ENCODE measurements around the gene SLC27A6.

DNA sequence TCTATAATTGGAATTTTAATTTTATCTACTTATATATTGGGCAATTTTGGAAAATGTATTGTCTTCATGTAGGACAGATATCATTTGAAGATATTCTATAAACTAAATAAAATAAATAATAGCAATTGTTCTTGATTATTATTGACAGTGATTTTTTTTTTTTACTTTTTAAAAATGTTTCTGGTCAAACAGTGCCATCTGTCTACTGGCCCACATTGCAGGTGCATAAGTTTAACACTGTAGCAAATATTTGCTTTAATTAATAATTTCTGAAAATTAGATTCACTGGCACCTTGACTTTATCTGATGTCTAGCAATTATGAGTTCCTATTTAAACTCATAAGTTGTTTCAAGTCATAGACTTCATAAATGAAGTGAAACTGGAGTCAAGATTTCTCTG lies 88.2 kb downstream of the SLC27A6 start:
- TF ChIP-seq, protein P1, sequence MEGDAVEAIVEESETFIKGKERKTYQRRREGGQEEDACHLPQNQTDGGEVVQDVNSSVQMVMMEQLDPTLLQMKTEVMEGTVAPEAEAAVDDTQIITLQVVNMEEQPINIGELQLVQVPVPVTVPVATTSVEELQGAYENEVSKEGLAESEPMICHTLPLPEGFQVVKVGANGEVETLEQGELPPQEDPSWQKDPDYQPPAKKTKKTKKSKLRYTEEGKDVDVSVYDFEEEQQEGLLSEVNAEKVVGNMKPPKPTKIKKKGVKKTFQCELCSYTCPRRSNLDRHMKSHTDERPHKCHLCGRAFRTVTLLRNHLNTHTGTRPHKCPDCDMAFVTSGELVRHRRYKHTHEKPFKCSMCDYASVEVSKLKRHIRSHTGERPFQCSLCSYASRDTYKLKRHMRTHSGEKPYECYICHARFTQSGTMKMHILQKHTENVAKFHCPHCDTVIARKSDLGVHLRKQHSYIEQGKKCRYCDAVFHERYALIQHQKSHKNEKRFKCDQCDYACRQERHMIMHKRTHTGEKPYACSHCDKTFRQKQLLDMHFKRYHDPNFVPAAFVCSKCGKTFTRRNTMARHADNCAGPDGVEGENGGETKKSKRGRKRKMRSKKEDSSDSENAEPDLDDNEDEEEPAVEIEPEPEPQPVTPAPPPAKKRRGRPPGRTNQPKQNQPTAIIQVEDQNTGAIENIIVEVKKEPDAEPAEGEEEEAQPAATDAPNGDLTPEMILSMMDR (IDR thresholded peaks at IDR 0.05 in 2 of 3, conservative IDR thresholded peaks at IDR 0.05 in 1 of 3; ENCODE audit: control insufficient read depth in 2 of 3, extremely low read depth in 1 of 3, insufficient read depth in 1 of 3, low read depth in 3 of 3, low read length in 3 of 3): no peak
- TF ChIP-seq CBFB (IDR thresholded peaks at IDR 0.05; ENCODE audit: low read depth): no peak
- no peak for TF ChIP-seq SUPT20H (IDR thresholded peaks at IDR 0.05; ENCODE audit: borderline replicate concordance, control insufficient read depth, low read depth, low read length)
